GM19043 (cell line): ENCODE data around the gene DNMT3A.

Experiments
- ATAC-seq: cut with Tn5 transposase; IDR thresholded peaks from one replicate; pipeline ENCODE4 v1.9.1; 2021; ENCODE audit warnings: low read depth; ENCODE audit not compliant: unreplicated experiment

DNMT3A gene

DNA sequence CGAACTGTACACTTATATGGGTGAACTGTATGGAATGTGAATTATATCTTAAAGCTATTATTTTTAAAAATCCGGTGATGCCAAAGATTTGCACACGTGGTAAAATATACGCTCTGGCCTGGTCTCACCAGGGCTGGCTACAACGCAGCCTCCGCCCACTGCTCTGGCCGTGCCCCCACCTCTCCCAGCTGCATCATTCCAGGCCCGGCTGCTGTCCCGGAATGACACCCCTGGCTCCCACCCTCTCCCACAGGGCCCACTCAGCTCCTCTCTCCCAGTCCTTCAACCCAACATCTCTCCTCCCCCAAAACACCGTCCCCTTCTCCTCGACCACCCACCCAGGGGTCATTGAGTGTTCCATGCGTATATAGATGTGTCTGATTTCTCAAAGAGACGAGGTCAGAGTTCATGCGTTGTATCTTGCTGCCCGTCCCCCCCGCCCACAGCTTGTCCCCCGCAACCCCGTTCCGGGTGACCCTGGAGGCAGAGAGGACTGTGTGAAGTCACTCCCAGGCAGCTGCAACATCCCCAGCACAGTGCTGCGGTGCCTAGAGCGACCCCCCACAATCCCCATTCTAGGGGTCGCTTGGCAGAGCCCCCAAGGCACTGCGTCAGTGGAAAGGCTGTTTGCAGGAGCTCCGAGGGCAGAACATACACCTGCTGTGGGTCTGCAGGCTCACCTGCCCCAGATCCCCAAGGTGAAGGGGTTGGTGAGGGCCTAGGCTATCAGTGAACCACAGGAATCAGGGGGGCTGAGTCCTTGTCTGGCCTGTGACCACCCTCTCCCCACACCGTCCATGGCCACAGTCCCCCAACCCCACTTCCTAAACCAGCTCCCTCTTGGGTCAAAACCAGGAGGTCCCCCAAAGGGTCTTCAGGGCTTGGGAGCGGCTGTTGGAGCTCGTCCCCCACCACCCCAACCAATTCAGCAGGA, 13.3 kb downstream of the DNMT3A start:
- no peak for ATAC-seq

DNA sequence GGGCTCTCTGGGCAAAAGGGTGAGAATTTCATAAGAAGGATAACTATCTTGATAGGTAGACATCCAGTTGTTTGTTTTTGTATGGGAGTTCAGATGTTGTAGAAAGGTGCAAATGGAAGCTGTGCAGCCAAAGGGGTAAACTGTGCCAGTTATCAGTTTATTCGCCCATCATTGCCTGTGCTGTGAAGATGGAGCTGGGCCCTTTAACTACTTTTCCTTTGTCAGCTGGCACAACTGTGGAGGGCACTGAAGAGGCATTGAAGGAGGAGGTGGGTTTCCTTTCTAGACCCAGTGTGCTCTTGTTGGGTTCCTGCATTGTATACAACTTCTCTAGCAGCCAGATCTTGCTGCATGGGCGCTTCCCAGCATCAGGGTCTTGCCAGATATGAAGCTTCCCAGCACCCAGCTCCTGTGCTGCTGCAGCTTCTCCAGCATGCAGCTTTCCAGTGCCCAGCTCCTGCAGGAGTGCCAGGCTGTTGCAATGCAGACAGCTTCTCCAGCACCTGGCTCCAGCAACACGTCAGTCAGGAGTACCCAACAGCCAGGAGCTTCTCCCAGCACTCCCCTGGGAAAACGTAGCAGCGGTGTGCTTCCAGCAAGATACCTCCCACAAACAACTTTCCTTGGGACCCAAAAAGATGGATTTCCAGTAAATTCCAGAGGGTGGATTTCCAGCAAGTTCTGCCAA, 15.3 kb downstream of the DNMT3A start:
- ATAC-seq: no peak

DNA sequence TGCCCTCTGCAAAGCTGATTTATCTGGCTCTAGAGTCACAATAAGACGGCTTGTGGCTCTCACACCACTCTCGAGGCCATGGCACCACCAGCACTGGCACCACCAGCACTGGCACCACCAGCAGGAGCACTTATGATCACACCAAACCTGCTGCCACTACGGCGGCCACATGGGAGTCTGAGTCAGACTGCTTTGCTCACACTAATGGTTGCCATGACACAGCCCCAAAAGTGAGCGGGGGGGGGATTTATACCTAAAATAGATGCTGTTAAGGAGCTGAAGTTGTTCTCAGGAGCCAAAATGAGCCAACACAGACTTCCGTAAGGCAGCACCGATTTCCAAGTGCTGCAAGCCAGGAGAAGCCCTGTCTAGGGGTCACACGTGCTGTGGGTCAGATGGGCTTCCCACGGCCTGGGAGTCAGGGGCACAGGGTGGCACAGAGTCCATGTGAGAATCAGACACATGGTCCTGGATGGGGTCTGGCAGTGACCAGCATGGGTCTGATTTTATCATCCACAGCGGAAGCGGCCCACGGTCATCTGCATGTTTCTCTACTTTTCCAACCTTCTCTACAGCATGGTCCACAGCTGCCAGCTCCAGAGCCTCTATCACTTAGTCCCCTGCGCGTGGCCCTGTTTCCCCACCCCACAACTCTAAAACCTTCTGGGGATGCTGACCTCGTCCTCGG, 16.7 kb downstream of the DNMT3A start:
- ATAC-seq: no peak

DNA sequence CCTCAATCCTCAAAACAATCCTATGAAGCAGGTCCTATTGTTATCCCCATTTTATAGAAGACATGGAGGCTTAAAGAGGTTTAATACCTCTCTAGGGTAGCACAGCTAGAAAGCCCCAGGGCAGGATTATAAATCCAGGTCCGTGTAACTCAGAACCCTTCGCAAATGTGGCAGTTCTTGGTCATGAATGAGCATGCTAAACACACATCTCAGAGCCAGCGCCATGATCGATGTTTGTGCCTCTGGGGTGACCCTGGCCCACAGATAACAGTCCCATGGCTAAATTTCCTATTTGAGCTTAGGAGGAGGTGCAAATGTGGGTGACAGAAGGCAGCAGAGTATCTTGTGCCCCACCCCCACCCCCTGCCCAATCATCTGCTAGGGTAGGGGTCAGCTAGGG, 17.5 kb downstream of the DNMT3A start:
- ATAC-seq: no peak

DNA sequence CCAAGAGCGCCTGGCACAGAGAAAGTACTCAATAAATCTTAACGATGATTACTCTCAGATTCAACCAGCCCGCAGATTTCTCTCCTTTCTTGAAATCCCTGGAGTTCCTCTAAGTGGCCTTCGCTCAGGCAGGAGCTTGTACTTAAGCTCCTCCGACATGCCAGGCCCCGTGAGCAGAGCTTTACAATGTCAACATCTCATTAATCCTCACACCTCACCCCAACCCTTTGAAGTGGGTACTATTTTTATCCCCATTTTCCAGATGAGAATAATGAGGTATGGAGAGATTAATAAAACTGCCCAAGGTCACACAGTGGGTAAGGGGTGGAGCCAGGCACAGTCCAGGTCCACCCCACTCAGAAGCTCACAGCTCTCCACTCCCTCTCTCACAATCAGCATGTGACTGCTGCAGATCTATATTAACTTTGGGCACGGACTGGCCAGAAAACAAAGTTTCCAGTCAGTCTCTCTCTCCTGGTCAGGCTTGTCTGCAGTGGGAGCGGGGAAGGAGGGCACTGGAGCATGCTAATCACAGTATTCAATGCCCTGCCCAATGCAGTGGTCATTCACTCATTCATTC, 18.0 kb downstream of the DNMT3A start:
- ATAC-seq: no peak

DNA sequence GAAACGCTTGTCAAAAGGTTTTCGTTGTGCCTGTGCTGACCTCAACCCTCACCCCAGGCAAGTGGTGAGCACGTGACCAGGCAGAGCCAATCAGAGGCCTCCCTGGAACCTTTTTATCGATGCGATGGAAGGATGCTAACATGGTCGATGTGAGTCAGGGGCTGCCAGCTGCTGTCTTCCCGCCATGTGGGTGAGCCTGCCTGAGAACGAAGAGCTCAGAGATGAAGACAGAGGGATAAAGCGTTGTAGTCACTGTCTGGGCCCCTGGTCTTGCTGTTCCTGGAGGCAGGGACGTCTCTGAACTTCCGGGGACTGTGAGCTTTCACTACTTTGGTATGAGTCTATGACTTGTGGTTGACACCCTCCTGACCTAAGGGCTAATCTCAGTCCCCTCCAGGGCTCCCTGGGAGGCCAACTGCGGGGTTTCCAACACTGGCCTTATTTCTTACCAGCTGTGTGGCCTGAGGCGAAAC, 18.6 kb downstream of the DNMT3A start:
- no peak for ATAC-seq

DNA sequence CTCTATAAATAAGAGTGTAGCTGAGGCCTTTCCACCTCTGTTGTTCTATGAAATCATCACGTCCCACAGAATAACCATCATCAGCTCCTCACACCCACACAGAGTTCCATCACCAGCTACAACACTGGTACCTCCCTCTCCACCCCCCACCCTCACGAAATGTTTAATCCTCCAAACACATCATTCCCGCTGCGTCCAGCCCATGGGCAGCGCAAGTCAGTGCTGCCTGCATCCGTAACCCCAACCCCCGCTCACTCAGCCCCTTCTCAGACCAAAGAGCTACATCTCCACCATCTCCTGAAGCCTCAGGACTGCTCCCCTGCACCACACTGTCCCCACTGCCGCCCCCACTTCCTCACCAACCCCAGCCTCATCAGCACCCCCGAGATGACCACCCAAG, 19.4 kb downstream of the DNMT3A start:
- no peak for ATAC-seq

DNA sequence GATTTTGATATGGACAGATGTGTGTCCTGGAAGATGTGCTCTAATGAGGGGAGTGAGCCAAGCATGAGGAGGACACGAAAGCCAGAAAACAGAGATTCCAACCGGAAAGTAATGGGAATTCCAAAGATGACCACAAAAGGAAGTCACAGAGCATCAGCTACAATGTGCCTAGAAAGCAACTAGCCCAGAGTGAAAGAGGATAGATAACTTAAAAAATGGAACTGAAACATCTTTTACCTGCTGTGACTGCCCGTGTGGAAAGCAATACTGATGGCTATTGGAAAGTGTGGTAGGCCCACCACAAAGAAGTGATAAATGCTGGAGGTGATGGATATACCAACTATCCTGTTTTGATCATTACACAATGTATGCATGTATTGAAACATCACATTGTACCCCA, 21.6 kb downstream of the DNMT3A start:
- peak; percentile 64 for ATAC-seq

DNA sequence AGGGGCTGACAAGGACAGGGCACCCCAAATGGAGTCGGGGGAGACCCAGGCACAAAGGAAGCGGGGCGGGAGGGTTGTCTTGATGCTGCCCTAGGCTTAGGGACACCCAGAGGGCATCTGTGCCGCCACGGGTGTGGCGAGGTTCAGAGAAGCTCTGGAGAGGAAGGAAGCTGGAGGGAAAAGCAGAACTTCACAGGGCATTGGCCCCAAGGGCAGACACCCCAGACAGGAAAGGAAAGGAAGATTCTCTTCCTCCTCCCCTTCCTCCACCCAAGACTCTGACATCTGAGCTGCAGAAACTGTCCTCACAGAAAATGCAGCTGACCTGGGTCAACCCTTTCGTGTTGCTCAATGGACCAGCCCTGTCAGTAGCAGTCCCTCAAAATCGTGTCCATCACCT, 25.6 kb downstream of the DNMT3A start:
- ATAC-seq: no peak

DNA sequence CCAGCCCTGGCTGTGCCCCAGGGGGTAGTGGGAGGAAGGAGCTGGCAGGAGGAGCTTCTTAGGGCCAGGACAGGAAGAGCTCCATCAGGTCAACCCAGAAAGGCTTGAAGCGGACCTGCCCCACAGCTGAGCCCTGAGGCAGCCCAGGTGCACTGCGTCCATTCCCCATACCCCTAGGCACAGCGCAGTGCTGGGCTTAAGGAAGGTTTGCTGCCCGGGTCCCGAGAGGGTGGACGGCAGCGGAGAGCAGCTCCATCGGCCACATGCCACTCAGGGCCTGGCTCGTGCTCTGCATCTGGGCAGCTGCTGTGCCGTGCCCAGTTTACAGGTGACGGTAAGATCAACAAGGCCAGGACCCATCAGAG, 26.4 kb downstream of the DNMT3A start:
- ATAC-seq: no peak

DNA sequence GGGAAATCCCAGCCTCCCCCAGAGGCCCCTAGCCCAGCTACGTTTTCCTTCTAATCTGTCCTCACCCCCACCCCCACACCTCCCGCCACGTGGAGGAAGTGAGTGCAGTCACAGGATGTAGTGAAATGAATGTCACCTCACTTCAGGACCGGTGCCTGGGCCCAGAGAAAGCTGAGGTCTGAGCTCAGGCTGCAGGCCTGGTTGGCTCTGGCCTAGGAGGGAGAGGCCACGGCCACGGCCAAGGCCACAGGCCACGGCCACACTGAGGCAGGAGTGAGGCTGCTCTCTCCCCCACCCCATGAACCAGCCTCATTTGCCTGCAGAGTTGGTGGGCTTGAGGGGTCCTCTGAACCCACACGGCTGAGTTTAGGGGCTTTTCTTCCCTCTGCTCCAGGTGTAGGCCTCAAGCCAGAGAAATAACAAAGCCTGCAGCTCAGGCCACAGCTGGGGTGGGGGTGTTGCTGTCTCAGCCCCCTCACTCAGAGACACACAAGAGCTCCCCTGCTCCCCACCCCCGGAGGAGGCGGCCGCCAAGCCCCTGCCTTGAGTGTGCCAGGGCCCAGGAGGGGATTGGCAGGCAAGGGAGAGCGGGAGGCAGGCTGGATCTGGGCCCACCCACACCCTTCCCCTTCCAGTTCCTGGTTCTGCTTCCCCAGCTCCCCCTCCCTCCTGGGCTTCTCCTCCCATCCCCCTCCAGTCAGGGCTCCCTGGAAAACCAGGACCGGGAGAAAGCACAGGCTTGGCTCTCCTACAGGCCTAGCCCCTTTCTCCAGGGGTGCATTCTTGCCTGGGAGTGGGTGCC, 27.0 kb downstream of the DNMT3A start:
- peak; percentile 87 for ATAC-seq

DNA sequence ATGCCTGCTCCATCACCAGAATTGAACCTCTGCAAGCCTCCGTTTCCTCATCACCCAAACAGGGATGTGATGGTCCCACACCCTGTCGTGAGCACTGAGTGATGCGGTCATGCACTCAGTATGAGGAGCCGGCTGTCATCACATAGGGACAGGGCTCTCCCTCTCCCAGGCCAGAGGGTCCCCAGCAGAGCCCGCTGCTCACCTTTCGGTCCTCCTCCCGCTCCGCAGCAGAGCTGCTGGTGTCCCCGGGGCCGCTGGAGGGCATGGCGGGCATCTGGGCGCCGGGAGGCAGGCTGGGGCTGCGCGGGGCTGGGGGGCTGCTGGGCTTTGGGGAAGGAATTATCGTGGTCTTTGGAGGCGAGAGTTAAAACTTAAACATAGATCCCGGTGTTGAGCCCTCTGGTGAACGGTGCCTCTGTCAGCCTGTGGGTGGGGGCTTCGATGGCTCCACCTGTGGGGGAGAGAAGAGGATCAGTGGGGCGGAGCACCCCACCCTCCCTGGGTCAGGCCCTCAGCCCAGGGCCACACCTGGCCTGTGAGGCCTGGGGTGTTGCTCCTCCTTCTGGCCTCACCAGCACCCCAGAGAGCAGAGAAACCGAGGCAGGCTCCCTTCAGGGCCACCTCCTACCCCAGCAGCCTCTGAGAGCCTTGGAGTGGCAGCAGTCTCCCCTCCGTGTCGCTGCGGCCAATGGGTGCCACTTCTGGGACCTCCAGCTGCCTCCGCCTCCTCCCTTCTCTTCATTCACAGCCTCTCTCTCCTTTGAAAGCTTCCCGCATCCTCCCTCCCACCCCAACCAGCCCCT, 27.8 kb downstream of the DNMT3A start:
- no peak for ATAC-seq

DNA sequence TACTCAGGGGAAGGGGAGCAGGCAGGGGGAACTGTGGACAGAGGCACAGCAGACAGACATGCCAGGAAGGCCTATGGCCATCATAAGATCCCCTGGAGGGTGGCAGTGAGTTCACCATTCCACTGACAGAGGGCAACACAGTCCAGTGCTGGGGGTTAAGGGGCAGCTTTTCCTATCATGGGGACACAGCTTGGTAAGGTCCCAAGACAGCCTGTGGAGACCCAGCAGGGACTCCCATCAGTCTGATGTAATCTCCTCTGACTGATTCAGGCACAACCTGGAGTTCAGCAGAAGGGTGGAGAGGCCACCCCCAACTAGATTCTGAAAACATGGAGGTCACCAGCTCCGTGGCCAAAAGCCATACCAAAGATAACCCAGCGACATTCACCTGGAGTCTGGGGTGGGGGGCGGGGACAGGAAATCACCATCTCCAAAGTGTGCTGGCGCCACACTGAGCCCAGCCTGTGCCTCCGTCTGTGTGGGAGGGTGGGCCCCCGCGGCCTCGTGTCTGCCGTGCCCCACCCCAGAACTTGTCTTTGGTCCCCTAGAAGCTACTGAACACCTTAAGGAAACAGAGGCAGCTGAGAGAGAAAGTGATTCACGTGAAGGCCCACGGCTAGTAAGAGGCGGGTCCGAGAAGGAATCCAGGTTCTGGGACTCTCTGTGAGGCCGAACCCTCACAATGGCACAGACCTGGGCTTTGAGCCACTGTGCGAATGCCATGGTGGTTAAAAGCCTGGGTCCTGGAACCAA, 28.6 kb downstream of the DNMT3A start:
- no peak for ATAC-seq

DNA sequence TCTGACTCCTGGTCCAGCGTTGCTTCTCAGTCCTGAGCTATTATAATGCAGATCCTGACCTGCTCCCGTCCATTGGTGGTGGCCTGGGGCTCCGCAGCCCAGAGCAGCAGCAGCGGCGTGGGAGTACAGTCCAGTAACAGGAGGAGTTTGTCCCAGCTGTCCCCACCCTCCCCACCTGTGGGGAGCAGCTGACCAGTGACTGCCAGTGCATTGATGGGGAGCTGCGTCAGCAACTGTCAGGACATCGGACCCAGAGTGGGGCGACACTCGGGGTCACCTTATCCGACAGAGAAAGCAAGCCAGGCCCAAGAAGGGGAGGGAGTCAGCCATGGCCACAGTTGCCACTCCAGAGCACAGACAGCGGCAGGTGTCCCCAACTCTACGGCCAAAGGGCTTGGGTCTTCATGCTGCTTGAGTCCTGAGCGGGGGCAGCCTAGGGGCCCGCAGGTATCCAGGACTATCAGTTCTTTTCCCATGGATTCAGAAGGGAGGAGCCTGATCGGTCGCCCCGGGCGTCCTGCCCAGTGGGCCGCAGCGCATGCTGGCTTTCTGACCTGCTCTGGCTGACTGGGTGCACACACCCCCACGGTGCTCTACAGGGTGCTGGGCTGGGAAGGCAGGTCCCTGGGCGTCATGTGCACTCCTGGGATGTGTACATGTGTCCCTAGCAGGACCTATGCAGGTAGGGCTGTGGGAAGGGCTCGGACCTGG, 29.7 kb downstream of the DNMT3A start:
- no peak for ATAC-seq

DNA sequence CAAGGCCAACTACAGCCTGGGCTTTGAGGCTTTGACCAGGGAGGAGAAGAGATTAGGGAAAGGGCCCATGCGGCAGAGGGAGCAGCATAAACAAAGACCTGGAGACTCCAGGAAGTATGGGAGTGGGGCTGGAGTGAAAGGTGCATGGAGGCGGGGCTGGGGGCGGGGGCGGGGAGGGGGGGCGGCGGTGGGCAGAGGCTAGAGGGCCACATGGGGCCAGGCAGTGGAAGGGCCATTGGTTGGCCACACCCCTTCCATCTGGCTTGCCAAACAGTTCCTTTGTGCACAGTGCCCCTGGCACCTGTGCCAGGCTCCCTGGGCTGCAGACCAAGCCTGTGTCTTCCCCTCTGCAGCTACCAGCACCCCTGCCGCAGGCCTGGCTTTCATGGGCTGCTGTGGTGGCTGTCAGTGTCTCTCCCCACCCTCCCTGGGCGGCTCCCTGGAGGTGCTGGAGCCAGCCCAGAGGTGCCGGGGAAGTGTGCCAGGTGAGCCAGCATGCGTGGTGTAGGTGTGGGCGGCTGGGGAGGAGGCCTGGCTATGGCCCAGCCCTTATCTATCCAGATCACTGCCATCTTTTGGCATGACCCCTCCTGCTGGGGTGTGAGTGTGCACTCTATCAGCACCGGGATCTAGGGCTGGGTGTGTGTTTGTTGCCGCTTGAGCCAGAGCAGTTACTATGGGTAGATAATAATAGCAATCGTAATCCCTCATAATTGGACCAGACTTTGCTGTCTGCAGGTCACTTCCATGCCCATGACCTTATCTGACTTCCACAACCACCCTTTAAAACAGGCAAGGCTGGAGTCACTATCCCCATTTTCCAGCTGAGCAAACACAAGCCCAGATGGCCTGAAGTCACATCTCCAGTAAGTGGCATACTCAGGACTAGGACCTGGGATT, 30.5 kb downstream of the DNMT3A start:
- no peak for ATAC-seq

DNA sequence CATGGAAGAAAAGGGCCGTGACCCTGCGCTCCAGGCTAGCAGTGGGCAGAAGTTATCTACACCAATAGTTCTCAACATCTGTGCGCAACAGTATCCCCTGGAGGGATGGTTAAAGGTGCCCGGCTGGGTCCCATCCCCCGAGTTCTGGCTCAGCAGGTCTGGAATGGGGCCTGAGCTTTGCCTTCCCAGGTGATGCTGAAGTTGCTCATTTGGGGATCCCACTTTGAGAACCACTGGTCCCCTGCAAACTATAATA, 31.1 kb downstream of the DNMT3A start:
- no peak for ATAC-seq

DNA sequence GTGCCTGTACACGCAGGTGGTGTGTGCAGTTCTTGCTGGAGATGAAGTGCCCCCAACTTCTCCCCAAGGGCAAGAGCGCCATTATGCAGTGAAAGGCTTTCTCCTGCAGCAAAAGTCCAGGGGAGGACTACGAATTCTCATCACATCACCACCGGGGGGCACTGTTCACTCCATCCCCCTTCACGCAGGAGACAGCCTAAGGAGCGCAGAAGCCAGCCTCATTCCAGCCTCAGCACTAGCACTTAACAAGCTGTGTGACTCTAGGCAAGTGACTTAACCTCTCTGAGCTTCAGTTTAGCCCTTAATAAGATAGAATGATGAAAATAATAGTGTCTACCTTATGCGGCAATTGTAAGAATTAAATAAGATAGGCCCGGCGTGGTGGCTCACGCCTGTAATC, 32.3 kb downstream of the DNMT3A start:
- ATAC-seq: no peak
